Measurements from ENCODE around the gene MATCAP1.

DNA sequence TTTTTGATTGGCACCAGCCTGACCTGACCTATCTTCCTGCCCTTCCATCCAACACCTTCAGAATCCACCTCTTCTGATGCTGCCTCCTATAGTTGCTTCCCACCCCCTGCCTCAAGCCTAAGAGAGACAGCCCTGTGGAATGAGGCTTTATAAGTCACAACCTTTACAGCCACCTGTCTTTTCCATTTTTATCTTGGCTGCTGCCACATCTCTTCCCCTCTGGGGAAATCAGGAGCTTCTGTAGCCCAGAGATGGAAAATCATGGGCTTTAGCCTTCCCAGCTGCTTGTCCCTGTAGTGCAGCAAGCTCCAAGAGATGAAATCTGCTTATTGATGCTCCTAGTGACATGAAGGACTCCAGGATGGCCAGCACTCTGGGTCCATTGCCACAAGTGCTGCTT, 55.3 kb downstream of the MATCAP1 start:
- TF ChIP-seq, protein P1, sequence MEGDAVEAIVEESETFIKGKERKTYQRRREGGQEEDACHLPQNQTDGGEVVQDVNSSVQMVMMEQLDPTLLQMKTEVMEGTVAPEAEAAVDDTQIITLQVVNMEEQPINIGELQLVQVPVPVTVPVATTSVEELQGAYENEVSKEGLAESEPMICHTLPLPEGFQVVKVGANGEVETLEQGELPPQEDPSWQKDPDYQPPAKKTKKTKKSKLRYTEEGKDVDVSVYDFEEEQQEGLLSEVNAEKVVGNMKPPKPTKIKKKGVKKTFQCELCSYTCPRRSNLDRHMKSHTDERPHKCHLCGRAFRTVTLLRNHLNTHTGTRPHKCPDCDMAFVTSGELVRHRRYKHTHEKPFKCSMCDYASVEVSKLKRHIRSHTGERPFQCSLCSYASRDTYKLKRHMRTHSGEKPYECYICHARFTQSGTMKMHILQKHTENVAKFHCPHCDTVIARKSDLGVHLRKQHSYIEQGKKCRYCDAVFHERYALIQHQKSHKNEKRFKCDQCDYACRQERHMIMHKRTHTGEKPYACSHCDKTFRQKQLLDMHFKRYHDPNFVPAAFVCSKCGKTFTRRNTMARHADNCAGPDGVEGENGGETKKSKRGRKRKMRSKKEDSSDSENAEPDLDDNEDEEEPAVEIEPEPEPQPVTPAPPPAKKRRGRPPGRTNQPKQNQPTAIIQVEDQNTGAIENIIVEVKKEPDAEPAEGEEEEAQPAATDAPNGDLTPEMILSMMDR (IDR thresholded peaks at IDR 0.05; ENCODE audit: low read depth, low read length, missing input control): no peak
- no peak for TF ChIP-seq JUND (IDR thresholded peaks at IDR 0.05)
- no peak for TF ChIP-seq TAF1 (conservative IDR thresholded peaks at IDR 0.05)
- TF ChIP-seq FOXA1 (IDR thresholded peaks at IDR 0.05): no peak

Data from liver (tissue), 3 donors.